ENCODE data around the gene PDLIM1.

PDLIM1 gene

GRCh38 chr10:95225136-95225535 is 65.7 kb downstream of the PDLIM1 start:
- in situ Hi-C loops (cut with MboI; ENCODE audit: low sequenced_read_pairs, unreplicated experiment): no loop called here

GRCh38 chr10:95221124-95221523 is 69.7 kb downstream of the PDLIM1 start:
- in situ Hi-C loops (cut with MboI; ENCODE audit: low sequenced_read_pairs, unreplicated experiment): no loop called here
- DNase-seq (ENCODE audit: low spot score): no peak
- TF ChIP-seq, protein P1, sequence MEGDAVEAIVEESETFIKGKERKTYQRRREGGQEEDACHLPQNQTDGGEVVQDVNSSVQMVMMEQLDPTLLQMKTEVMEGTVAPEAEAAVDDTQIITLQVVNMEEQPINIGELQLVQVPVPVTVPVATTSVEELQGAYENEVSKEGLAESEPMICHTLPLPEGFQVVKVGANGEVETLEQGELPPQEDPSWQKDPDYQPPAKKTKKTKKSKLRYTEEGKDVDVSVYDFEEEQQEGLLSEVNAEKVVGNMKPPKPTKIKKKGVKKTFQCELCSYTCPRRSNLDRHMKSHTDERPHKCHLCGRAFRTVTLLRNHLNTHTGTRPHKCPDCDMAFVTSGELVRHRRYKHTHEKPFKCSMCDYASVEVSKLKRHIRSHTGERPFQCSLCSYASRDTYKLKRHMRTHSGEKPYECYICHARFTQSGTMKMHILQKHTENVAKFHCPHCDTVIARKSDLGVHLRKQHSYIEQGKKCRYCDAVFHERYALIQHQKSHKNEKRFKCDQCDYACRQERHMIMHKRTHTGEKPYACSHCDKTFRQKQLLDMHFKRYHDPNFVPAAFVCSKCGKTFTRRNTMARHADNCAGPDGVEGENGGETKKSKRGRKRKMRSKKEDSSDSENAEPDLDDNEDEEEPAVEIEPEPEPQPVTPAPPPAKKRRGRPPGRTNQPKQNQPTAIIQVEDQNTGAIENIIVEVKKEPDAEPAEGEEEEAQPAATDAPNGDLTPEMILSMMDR (IDR thresholded peaks at IDR 0.05; ENCODE audit: borderline replicate concordance, control extremely low read depth, extremely low read depth, insufficient read depth, missing control alignments): no peak

More at GRCh38 chr10:95225136-95225535, 65.7 kb downstream of the PDLIM1 start:
- DNase-seq (ENCODE audit: low spot score): no peak
- TF ChIP-seq, protein P1 (IDR thresholded peaks at IDR 0.05; ENCODE audit: borderline replicate concordance, control extremely low read depth, extremely low read depth, insufficient read depth, missing control alignments): no peak

DNA sequence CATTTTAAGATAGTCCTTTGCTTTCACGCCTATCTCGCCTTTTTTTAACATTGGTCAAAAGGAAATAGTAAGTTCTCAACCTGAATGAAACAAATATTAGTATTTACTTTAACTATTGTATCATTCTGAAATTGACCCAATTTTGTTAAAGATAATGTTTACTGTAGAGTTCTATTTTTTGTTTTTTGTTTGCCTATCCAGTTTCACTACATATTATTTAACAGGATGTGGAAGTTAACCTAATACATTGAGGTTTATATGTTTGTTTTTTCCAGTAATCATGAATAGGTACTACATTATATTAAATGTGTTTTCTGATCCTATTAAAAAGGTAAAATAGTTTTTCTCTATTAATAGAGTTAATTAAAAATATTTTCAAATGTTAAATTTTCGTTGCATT is 70.3 kb downstream of the PDLIM1 start:
- in situ Hi-C loops (cut with MboI; ENCODE audit: low sequenced_read_pairs, unreplicated experiment): no loop called here
- TF ChIP-seq, protein P1 (IDR thresholded peaks at IDR 0.05; ENCODE audit: borderline replicate concordance, control extremely low read depth, extremely low read depth, insufficient read depth, missing control alignments): no peak
- DNase-seq (ENCODE audit: low spot score): no peak

DNA sequence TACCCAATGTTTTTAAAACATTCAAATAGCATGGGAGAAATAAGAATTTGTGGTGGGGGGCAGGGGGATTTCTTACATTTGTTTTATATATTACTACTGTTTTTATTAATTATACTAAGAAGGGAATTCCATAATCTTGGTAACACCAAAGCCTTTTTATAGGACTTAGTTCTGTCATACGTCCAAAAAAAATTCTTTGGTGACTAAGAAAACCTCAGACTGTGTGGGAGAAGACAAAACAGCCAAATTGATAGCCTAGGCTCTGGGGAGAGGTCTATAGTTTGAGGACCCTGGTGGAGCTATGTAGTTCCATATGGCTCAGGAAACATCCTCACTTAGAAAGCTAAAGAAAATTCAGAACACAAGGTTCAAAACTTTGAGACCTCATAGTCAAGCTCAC is 73.3 kb downstream of the PDLIM1 start:
- TF ChIP-seq, protein P1 (IDR thresholded peaks at IDR 0.05; ENCODE audit: borderline replicate concordance, control extremely low read depth, extremely low read depth, insufficient read depth, missing control alignments): no peak
- DNase-seq (ENCODE audit: low spot score): no peak
- in situ Hi-C loops (cut with MboI; ENCODE audit: low sequenced_read_pairs, unreplicated experiment): no loop called here

- TF ChIP-seq, protein P1 (IDR thresholded peaks at IDR 0.05; ENCODE audit: borderline replicate concordance, control extremely low read depth, extremely low read depth, insufficient read depth, missing control alignments): no peak
- in situ Hi-C loops (cut with MboI; ENCODE audit: low sequenced_read_pairs, unreplicated experiment): no loop called here
- no peak for DNase-seq (ENCODE audit: low spot score)
Measured at GRCh38 chr10:95214793-95215192, 76.0 kb downstream of the PDLIM1 start.

DNA sequence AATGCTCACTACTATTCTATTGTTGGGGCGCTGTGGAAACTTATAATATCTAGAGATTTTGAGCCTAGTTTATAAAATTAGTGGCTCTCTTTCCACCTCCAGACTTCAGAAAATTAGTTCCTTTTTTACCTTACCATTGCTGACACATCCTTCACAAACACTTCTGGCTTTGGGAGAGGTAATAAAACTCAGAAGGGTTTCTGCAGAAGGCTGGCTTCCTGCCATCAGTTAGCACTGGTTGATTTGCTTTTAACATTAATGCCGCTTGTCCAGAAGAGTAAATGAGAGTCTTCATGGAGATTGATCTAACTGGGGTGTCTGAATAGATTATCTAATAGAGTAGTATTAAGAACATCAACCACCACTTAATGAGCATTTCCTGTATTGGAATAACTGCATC is 76.4 kb downstream of the PDLIM1 start:
- TF ChIP-seq, protein P1 (IDR thresholded peaks at IDR 0.05; ENCODE audit: borderline replicate concordance, control extremely low read depth, extremely low read depth, insufficient read depth, missing control alignments): no peak
- in situ Hi-C loops (cut with MboI; ENCODE audit: low sequenced_read_pairs, unreplicated experiment): no loop called here
- no peak for DNase-seq (ENCODE audit: low spot score)
